NCI-H1436 (cell line): ENCODE measurements around the gene HYI.
A peak's percentile ranks its signal among the peaks of the same experiment; 100 is the strongest.
"Not testable (repeated sequence)": the region's sequence is repeated elsewhere in the genome, so short reads cannot be mapped to it uniquely, and the experiment has no call there.

Experiments
- DNase-seq: peaks from one replicate; lab custom pipeline; 2025; lab: John Stamatoyannopoulos, UW

The HYI gene

GRCh38 chr1:43464681-43465504 lies 11.2 kb upstream of the HYI start:
- no peak for DNase-seq

GRCh38 chr1:43463479-43463878 lies 9.7 kb upstream of the HYI start:
- no peak for DNase-seq

- DNase-seq, result no peak
Observed at GRCh38 chr1:43460988-43461693, 7.4 kb upstream of the HYI start.

- DNase-seq, result not testable (repeated sequence)
Observed at GRCh38 chr1:43458379-43458778, 4.6 kb upstream of the HYI start.

- no peak for DNase-seq
Observed at GRCh38 chr1:43455213-43455889, 1.6 kb upstream of the HYI start.

- DNase-seq, result peak; percentile 93
Observed at GRCh38 chr1:43454270-43455011, 710 bp upstream of the HYI start.

GRCh38 chr1:43452789-43453441 lies 816 bp downstream of the HYI start:
- no peak for DNase-seq

GRCh38 chr1:43451701-43452532 lies 1.8 kb downstream of the HYI start:
- no peak for DNase-seq

GRCh38 chr1:43451157-43451591 lies 2.6 kb downstream of the HYI start:
- no peak for DNase-seq

- no peak for DNase-seq
Observed at GRCh38 chr1:43450251-43450941, 3.3 kb downstream of the HYI start.

- no peak for DNase-seq
Observed at GRCh38 chr1:43449708-43450069, 4.0 kb downstream of the HYI start.

- no peak for DNase-seq
Observed at GRCh38 chr1:43448955-43449707, 4.6 kb downstream of the HYI start.

- DNase-seq, result no peak
Observed at GRCh38 chr1:43447891-43448708, 5.6 kb downstream of the HYI start.

GRCh38 chr1:43446881-43447835 lies 6.6 kb downstream of the HYI start:
- DNase-seq, result no peak

- no peak for DNase-seq
Observed at GRCh38 chr1:43446388-43446740, 7.4 kb downstream of the HYI start.

- no peak for DNase-seq
Observed at GRCh38 chr1:43445606-43446387, 7.9 kb downstream of the HYI start.

- no peak for DNase-seq
Observed at GRCh38 chr1:43444836-43445235, 8.9 kb downstream of the HYI start.
